Activated T-helper 9 cell treated with anti-CD3 and anti-CD28 coated beads, Interleukin-2, amount 50 U/mL, for 16 hours (primary cell): ENCODE data around the gene RPTOR.

Experiments used
- DNase-seq: peaks from one replicate; pipeline ENCODE4 v3.0.0-alpha.2; 2020; ENCODE audit warnings: low read depth

The RPTOR gene

DNA sequence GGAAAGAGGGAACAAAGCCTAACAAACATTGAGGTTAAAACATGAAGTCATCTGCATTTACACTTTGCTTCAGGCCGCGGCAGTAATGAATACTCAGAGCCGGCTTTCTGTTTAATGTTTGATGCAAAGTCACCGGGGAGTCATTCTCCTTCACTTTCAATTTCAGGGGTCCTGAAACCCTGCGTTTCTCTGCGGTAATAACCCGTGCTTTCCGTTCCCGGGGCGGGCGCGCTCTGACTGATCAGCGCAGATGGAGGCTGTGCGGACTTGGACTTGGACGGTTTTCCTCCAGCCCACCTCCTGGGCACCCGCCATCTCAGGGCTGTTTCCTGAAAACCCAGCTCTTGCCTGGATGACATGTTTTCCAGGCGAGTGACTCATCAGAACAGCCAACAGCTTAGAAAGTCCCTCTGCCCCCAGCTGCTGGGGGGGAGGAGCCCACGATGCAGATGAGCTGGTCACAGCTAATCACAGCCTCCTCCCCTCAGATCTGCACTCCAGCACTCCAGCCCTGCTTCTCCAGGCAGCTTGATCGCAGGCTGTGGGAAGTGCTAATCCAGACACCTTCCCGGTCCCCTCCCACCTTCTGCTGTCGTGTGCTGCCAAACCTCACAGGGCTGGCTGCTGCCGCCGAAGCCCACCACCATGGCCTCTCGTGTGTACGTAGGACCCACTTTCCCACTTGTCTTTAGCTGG lies 288.4 kb downstream of the RPTOR start:
- peak; percentile 69 for DNase-seq

DNA sequence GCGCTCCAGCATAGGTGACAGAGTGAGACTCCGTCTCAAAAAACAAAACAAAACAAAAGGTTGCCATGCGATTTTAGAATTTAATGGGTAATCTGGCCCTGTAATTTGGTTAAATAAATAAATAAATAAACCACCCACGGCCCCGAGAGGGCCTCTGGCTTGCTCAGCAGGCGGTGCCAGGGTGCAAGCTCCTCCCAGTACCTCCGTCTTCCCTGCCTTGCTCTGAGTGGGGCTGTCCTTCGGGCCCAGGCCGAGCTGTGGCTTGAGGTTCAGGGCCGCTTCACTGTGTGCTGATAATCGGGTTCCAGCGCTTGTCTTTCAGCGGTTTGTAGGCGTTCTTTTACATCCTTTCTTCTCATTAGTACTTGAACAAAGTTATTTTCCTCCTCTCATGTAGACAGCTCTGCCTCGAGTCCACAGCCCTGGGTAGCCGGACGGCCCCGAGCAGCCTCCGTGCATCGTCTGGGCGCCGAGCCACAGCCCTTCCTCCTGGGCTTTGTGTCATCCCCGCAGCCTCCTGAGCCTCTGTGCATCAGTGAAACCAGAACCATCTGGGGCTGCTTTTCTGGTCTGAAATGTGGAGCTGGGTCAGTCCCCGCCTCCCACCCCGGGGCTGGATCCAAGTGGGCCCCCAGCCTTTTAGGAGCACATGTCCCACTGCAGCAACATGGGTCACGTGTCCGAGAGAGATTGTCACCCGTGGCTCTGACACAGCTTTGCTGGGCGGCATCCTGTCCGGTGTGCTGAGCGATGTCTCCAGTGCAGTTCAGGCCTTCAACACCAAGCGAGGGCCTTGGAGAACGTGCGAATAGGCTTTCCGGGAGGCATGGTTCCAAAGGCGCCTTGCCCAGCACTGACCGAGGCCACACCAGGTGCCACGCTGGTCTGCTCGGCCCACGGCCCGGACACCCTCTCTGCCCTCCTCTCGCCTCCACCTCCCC lies 289.6 kb downstream of the RPTOR start:
- no peak for DNase-seq

DNA sequence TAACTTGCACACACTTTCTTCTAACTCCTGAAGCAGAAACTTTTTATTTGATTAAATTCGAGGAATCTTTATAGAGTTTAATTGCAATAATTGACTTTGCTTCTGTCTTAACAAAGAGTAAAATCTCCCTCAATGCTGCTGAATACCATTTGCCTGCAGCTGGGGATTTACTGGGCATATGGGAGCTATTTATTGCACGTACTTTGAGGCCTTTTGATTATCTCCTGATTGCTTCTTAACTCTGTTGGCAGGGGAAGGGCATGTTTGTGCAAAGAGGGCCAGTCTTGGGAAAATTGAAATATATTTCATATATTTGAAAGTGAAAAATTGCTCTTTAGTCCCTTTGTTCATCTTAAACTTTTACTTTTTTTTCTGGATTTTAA lies 290.2 kb downstream of the RPTOR start:
- DNase-seq: no peak

DNA sequence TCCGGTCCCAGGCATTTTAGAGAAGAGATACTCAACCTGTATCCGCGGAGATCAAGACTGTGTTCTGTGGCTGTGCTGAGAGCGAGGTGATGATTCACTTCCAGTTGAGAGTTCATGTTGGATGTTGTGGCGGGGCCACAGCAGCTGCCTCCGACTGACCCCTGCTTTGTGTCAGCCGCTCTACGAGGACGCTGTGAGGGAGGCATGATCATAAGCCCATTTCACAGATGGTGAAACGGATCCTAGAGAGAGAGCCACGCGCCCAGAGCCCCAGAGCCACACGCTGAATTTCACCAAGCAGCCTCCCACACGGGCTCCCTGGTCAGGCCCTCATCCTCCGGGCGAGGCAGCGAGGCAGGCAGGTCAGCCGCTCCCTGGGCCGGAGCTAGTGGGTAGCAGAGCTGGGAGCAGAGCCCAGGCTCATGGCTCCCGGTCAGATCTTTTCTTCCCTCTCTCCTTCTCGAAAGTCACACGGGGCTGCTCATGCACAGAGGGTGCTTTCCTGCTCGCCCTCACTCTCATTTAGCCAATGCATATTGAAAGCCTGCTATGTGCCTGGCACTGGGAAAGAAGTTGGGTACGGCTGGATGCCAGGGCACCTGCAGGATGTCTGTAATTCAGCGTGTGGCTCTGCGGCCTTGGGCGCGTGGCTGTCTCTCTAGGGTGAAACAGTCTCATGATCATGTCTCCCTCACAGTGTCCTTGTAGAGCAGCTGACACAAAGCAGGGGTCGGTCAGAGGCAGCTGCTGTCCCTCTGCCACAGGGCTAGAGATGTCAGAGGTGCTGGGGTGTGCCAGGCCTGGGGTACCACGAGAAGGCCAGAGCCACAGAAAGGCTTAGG lies 291.4 kb downstream of the RPTOR start:
- DNase-seq: no peak

DNA sequence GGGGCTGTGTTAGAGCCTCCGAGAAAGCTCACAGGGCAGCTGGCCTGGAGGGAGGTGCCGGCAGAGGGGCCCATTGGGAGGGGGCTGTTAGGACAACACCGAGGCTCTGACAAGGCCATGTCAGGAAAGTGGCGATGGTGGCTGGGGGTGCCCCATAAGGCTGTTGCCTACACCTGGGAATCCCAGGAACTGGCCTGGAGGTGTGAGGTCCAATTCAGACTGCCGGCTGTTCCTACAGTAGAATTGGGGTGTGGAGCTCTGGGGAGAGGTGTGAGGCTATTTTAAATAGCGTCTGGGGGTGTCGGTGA lies 292.0 kb downstream of the RPTOR start:
- DNase-seq: no peak

DNA sequence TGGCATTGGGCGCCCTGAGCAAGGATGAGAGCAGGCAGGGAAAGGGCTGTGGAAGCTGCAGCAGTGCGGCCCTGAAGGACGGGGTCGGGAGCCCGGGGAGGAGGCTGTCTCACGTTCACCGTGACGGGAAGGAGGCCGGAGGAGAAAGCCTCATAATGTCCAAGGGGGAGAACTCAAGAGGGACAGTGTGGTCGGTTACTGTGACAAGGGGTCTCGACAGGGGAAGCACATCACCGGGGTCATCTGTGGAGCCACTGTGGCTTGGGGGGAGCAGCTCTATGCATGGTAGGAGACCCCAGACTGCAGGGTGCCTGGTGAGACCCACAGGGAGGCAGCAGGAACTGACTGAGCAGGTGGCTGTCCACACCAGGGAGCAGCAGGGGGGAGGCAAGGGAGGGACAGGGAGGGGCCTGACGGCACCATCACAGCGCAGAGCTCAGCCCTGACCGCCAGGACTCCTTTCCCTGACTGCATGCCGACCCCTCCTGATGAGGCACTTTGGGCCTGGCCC lies 292.4 kb downstream of the RPTOR start:
- DNase-seq: no peak

DNA sequence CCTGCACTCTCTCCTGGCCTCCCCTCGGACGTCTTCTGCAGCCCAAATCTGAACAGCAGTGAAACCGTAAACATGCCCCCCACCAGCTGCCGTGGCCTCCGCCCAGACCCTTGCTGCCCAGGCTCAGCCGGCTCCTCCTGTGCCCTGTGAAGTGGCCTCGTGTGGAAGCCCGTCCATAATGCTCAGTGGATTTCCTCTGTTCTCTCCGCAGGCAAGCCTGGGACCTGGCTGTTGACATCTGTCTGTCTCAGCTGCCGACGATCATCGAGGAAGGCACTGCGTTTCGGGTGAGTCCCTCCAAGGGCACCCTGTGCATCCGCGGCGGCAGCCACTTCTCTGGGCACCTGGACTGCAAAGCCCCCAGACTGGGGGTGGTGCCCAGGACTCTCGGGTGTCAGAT lies 293.1 kb downstream of the RPTOR start:
- DNase-seq: no peak

DNA sequence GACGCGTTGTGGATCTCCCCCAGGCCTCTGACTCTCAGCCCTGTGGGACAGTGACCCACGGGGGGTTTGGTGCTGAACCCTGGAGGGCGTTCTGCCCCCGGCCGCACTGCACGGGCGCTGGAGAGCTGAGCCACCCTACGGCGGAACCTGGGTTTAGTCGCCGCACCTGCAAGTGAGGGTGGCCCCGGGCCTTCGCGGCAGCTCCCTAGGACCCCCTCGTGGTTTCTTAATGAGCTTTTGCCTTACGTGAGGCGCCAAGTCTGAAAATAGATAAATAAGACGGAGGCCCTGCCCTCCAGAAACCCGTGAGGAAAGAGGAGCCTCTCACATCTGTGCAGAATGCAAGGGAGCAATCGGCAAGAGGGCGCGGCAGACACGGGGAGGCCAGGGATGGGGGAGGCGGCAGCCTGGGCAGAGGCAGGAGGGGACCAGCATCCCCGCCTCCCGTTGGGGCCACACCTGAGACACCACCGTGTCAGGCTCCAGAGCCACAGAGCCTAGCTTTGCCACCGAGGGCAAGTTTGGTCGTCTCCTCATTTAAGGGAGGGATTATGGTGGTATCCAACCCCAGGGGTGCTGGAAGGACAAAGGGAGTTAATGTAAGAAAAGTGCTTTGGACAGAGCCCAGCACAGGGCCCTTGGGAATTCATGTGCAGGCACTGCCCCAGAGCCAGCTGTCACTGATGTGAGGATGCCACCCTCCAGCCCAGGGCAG lies 293.8 kb downstream of the RPTOR start:
- DNase-seq: no peak

DNA sequence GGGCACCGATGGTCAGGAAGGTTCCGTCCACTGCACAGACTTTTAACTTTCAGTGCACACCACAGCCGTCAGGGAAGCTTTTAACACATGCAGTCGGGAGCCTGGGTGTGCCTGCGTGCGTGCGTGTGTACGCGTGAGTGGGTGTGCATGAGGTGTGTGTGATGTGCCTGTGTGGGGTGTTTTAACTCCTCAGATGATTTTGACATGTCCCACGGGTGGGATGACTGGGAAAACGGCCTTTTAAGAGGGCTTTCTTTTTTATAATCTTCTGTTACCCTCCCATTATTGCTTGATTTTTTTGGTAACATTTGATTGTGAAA lies 294.3 kb downstream of the RPTOR start:
- DNase-seq: no peak

DNA sequence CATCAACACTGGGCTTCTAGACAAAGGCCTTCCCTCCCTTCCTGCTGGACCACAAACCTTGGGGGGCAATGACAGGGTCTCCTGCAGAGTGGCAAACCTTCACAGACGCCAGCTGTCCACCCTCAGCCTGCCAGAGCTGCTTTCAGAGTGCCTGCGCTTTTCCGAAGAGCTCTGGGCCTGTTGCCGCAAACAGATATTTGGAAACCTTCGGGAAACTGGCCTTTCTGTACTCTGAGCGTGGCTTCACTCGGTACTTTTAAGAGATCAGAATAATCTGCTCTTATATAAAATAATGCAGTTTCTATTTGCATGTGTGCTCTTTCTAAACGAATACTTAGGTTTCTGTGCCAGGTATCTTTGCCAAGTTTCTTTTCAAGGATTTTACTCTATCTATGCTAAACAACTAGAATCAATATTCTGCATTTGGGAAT lies 294.9 kb downstream of the RPTOR start:
- DNase-seq: no peak

DNA sequence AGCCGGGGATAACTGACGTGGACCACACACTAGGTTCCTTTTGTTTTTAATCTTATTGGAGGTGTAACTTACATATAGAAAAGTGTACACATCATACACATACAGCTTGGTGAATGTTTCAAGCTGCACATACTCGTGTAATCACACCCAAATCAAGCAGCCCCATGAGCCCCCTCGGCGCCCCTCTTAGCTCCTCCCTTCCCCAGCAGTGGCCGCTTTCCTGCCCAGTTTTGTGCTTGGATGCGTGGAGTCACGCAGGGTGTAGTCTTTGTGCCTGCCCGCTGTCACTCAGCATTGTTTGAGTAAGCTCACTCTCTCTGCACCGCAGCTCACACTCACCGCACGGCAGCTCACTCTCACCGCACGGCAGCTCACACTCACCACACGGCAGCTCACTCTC lies 295.3 kb downstream of the RPTOR start:
- DNase-seq: no peak

DNA sequence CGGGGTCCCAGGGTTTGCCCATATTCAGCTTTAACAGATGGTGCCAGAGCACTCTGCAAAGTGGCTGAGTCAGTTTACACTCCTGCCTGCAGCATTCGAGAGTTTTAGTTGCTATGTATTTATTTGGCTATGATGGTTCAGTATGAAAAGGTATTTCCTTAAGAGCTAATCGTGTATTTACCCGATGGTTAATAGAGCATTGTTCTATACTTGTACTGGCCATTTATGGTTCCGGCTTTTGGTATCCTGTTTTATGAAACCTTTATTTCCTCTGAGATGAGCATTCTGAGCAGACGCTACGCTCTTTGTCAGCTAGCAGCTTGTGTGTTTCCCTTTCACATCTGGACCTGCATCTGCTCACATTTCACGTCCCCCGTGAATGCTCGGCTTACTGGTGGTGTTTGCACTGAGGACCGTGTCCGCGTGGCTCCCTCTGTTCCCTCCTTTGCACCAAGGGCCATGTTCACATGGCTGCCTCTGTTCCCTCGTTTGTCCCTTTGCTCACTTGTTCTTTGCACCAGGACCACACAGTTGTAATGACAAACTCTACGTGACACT lies 297.9 kb downstream of the RPTOR start:
- DNase-seq: no peak

DNA sequence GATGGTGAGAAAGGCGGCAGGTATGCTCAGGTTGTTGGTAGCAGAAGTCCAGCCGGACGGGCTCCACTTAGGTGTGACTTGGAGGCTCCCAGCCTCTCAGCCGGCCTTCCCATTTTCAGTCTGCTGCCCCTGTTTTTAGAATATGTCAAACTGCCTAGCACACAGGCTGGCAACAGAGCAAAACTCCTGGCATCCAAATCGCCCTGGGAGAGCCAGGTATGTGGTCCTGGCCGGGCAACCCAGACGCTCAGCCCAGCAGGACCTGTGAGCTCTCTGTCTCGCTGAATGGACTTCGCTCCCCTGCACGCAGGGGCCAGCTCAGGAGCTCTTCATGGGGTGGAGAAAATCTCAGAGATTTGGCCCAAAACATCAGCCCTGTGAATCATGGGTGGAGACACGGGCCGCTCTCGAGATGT lies 299.1 kb downstream of the RPTOR start:
- DNase-seq: no peak

DNA sequence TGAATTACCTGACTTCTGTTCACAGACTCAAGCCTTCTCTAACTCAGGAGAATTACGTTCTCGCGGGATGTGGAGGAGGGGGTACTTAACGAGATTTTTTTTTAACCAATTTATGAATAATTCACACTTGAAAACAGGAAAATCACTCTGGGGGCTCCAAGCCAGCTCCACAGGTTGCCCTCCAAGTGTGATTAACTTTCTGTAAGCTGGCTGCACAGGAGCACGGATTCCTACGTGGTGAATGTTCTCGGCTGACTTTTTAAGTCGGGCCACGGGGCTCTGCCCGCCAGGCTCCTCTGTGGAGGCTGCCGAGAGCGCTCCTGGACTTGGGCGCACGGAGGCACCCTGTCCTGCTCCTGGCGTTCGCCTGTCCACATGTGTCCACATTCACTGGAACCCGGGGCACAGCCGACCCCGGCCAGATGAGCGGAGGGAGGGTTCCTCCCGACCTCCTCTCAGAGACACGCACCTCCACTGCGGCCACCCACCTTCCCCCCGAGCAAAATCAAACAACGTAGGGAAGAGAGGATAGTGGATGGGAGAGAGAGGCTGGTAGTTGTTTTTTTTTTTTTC lies 299.9 kb downstream of the RPTOR start:
- DNase-seq: no peak

DNA sequence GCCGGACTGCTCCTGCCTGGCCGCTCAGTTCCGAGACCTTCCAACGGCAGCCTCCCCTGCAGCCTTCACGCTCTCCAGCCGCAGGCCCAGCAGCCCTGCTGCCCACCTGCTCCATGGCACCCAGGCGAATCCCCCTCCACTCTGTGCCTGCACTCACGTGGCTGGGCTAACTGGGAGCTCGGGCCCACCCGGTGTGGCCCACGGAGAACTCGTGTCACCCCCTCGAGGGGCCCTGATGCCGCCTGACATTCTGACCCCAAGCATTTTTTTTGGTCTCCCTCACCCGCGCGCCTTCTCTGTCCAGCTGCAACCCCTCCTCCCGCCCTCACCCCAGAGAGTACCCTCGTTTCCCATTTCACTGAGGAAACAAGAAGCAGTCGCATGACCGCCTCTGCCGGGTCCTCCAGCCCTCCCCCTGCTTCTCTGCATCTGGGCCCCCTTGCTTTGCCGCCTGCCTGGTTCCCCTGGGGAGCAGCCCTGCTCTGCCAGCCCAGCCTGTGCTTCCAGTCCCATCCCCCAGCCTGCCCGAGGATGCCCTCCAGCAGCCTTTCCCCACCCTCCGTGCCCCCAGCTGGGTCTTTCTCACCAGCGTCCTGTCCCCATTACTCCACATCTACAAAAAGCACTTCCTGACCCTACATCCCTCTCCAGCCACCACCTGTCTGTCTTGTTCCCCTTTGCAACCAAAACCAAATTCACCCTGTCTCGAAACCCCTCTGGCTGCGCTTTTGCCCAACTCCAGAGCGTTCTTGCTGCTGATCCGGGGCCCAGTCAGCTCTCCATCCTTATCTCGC lies 300.6 kb downstream of the RPTOR start:
- DNase-seq: no peak

DNA sequence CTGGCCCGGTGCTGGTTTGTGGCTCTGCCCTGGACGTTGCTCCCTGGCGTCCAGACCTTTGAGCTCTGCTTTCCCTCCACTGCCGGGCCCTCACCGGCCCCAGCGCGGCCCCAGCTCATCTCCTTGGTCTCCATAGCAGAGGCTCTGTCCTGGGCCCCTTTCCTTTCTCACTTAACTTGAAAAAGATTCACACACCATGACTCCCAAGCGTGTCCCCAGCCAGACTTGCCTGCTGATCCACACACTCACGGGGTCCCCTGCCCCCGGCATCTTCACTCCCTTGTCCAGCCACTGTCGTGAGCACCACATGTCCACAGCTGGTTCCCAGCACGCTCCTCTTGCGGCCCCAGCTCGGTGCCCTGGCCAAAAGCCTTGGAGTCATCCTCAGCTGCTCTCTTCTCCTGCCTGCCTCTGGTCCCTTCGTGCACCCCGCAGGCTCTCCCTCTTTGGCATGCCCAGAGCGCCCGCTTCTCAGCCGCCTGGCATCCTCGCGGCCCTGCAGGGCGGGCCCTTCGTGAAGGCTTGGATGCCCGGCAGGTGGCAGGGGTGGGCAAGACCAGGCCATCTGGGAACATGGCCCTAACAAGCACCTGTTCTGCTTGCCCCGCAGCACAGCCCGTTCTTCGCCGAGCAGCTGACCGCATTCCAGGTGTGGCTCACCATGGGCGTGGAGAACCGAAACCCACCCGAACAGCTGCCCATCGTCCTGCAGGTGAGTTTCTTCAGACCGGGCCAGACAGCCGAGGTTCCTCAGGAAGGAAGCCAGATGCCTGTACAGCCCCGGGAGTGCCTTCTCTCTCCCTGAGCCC lies 301.4 kb downstream of the RPTOR start:
- DNase-seq: no peak

DNA sequence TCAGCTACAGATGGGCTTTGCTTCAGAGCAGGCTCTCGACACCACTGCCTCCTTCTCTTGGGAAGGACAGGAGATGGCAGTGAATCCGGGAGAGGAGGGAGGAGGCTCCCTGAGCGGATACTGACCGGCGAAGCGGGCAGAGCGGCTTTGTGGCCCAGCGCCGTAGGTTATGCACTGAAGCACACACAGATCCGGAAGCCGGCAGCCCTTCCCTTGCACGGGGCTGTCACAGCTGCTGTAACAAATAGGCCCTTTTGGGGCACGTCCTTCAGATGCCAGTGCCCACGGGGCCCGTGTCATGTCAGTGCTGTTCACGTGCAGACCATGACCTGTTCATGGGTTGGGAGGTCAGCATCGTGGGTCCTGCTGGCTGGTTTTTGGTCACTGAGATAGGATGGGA lies 302.3 kb downstream of the RPTOR start:
- DNase-seq: no peak

DNA sequence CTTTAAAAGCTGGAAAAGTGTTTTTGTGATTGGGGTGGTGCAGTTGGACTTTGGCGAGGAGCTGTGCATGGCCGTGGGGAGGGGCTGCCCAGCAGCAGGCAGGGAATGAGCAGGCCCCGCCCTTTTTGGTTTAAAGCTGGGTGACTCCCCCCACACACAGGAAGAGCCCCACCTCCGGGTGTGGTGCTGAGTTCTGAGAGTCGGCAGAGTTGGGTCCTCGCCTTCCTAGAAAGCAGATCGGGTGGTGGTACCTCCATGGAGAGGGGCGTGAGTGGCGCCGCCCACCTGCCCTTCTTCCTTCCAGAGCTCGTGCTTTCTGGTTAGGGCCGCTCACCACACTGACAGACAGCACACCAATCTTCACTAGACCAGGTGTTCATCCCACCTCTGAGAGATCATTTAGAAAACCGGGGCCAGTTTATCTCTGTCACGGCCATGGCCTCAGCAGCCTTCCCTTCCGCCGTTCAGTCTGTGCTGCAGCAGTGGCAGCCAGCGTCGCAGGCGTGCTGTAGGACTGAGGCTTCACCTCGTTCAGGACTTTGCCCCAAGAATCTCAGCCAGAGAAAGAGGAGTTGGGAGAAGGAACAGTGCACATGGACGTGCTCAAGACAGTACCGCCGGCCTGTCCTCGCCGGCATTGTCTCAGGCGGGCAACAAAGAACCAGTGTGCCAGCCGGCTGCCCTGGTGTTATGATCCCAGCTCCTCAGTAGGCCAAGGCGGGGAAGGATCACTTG lies 303.0 kb downstream of the RPTOR start:
- peak; percentile 46 for DNase-seq
